ENCODE results near the gene STPG4.

Gene STPG4

DNA sequence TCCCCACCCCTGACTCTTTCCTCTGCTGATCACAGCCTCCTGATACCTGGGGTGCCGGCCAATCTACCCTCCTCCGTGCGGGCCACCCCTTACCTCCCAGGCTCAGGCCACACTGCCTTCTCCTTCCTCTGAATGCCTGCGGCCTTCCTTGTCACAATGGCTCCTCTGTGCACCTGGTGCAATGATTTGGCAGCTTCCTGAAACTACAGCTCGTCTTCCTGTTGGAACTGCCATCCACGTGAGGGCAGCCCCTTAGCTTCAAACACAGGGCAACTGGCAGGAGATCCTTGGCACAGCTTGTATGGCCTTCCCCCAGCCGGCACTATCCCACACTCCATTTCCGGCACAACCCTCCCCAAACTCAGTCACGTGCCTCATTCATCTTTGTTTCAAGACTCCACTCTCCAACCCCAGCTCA lies 69.0 kb downstream of the STPG4 start:
- no peak for DNase-seq

DNA sequence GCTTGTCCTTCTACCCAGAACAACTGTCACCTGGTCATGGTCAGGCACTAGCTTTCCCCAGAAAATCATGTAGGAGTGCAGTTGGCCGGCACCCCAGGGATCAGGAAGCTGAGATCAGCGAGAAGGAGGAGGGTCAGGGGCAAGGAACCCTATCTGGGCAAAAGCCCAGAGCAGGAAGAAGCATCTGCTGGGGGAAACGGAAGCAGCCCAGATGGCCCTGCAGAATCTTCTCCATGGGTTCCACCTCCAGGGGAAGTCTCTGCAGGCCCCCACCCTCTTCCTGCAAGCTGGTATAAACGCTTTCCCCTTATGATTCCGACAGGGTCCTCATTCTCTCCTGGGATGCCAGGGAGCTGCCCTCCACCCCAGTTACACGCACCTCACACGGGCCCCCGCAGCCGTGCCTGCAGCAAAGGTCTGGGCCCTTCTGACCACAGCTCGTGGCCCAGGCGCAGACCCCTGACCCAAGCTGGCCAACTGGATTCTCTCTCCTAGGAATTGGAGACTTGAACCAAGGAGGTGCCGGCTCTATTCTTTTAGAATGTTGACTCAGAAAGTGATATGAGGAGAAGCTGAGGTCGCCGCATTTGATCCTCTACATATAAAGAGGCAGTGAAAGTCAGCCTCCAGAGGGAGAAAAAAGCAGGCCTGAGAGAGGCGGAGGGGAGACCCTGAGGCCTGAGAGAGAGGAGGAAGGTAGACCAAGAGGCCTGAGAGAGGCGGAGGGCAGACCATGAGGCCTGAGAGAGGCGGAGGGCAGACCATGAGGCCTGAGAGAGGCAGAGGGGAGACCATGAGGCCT lies 71.0 kb downstream of the STPG4 start:
- DNase-seq: no peak

DNA sequence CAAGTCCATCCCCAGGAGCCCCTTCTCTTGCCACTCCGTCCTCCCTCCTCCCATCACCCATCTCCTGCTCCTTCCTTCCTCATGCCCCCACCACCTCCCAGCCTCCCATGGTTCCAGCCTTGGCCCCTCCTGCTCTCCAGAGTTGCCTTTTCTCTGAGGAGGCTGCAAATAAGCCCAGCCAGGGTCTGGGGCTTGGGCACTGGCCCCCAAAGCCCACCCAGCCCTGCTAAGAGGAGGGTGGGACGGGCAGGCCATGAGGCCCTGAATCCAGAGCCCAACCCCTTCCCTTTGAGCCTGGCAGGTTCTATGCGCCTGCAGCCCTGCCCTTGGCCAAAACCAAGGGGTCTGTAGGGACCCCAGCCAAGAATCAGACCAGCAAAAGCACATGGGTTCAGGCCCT lies 71.6 kb downstream of the STPG4 start:
- no peak for DNase-seq

DNA sequence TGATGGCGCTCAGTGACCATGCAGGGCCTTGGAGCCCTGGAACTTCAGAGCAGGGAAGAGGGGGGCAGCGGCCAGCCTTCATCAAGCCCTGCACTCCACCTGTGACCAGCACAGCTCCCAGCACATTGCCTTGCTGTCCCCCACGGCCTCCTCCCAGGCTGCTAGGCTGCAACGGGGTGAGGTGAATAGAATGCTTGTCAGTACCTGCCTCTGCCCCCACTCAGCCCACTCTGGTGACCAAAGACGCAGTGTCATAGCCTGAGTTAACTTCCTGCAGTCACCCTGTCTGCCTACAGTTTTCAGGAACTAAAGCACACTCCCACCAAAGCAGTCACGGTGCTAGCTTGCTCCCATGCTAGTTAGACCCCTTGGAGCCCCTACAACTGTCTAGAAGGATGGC lies 72.1 kb downstream of the STPG4 start:
- DNase-seq: no peak

DNA sequence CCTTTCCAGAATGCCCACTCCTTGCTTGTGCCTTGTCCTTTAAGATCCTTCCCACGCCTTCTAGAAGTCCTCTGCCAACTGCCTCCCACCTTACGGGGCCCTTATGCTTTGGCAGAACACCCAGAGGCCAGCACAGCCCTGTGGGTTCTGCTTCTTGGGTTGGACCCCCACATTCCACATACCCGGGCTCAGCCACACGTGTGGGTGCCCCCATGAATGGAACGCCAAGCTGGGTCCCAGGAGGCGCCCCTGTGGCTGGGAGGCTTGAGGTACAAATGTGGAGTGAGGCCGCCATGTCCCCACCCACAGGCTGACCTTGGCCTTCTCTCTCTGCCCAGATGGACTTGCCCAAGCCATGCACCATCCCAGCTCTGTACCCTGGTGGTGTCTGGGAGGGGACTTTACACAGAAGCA lies 74.2 kb downstream of the STPG4 start:
- no peak for DNase-seq

DNA sequence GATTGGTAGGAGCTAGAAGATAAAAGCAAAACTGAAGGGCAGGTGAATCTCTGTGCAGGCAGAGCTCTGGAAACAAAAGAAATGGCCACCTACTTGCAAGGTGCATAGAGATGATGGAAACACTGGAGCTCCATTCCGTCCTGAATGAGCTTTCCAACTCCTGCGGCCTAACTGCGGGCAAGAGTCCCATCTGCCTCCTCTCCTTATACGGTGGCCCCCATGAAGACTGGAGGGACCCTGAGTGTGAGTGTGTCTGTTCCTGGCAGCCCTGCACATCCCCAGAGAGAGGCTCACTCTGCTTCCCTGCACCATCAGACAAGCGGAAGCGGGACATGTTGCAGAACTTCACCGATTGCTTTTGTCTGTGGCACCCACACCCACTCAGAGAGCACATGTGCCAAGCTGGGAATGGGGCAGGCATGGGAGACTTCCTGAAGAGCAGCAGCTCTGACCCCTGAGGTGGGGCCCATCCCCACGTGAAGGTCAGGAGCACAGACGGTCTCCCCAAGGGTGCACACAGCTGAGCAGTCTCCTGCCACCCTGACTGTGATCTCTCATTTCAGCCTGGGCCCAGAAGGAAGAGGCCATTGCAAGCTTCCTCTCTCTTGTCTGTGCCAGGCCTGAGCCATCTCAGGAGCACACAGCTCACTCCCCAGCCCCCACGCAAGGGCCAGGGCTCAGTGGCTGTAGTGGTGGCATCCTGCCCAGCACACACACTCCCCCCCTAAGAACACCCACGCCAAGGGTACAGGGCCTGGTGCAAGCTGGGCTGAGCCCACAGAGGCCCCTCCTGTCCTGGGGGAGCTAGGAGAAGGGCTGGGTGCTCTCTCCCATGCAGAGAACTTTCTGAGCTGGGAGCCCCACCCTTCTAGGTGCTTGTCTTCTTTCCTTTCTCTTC lies 75.3 kb downstream of the STPG4 start:
- no peak for DNase-seq

DNA sequence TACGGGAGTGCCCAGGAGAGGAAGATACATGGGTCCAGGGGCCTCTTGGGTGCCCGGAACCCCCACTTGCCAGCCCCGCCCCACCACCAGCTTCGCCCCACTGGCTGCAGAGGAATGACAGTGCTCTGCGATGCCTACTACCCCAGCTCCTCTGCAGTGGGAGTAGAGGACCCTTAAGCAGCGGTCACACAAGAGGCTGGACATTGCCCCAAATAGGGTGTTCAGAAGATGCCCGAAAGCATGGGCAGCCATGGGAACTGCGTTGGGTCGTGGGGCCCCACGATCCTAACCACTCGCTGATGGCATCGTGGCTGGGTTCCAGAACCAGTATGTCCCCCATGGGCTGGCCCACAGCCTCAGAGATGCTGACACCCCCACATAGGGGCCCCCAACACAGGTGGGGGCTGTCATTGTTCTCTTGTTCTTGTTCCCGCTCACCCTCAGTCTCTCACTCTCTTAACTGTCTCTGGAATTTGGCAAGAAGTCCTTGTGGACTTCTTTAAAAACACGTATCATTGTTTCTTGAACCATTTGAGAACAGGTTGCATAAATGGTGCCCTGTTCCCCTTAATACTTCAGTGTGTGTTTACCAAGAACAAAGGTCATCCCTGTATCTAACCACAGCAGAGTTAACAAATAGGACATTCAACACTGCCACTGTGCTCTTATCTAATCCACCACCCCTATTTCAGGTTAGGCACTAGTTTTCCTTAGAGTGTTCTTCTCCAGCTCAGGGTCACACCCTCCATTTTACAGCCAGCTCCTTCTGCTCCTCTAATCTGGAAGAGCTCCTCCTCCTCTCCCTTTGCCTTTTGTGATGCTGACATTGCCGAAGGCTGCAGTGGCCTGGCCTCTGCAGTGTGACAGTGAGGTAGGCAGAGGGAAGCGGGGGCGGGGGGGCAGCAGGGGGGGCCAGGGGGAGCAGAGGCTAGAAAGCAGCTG lies 76.3 kb downstream of the STPG4 start:
- DNase-seq: no peak

DNA sequence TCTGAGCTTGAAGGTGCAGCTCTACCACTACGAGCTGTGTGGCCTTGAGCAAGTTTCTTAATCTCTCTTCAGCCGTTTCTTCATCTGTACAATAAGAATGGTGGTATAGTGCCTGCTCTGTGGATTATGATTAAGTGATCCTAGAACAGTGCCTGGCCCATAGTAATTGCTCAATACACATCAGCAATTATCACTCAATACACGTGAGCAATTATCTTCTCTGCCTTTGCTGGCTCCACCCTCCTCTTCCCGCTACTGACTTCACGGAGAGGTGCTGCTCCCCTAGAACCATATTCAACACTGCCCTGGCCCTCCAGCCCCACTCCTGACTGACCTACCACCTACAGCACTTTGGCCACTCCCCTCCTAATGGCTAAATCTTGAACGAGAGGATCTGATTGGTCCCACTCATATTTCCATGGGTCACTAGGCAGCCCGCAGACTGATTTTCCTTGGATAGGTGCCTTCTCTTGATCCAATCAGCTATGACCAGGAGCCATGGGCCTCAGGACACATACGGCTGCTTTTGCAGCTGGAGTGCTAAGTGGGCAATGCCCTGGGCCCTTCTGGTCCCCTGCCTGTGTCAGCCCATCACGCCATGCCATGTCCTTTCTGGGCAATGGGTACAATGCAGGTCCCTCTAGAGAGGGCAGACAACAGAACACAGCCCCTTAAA lies 77.5 kb downstream of the STPG4 start:
- DNase-seq: no peak

DNA sequence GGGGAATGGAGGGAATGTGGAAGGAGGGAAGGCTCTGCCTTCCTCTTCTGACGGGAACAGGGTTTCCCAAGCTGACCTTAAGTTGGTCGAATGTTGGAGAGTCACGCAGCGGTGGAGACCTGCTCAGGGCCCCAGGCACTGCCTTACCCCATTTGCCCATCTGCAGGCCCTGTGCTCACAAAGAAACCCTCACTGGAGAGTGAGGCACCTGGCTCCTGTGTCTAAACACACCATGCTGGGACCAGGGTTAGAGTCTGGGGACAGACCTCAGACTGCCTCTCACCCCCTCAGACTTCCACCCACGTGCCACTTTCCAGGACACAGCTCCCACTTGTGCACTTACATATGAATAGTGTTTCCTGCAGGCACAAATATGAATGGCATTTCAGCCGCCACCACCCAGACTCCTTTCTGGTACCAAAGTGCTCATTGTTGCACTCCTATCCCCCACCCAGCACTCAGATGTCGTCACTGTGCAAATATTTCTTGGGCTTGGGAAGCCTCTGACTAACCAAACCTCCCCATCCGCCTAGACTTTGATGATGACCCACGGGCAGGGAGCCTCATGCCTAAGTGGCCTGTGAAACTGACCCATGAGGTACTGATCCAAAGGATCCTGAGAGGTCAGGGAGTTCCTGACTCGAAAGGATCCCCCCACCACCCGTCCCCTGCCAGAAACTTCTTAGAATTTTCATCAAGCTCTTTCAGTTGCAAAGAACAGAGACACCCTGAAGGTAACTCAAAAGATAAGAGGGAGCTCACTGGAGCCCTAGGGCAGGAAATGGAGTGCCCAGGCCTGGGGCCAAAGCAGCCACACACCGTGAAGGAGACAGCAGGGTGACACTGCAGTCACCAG lies 78.3 kb downstream of the STPG4 start:
- peak; percentile 51 for DNase-seq

DNA sequence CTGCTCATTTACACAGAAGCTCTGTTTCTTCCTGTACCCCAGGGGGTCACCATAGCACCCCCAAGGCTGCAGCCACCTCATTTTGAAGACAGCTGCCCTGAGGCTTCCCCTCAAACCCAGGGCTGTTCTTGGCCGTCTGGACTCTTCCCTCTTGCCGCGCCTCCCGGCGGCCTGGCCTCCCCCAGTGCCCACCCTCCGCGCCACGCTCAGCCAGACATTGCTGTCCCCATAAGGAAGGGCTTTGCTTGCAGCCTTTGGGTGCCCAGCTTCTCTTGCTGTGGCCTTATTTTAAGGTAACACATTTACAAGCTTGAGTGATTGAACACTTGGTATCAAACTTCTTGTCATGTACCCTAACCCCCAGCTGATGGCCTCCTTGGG lies 79.0 kb downstream of the STPG4 start:
- no peak for DNase-seq

DNA sequence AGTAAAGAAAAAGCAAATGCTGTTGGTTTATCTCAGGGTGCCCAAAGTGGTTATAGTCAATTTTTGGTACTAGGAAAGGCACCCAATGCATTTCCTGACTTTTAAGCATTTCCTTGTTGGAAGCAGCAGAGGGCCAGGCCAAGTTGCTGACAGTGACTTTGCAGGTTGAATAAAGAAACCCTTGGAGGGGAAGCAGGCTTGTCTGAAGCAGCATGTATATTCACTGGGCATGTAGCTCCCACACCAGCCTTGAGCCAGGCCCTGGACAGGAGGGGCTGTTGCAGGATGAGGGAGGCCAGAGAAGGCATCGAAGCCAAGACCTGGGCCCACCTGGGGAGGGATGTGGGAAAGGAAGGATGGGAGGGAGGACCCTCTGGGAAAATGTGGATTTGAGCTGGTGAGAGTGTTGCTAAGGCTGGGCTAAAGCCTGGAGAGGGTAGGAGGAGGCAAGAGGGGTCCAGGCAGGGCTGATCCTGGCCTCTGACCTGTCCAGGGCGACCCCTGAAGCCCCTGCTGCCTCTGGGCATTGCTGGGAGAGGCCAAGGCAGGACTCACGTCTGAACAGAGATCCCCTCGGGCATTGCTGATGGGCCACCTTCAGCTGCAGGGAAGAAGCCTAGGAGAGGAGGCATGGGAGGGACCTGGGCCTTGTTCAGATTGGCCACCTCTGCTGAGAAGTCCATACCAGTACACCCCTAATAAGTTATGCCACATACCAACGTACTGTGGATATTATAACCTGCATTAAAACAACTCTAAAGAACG lies 79.6 kb downstream of the STPG4 start:
- no peak for DNase-seq

DNA sequence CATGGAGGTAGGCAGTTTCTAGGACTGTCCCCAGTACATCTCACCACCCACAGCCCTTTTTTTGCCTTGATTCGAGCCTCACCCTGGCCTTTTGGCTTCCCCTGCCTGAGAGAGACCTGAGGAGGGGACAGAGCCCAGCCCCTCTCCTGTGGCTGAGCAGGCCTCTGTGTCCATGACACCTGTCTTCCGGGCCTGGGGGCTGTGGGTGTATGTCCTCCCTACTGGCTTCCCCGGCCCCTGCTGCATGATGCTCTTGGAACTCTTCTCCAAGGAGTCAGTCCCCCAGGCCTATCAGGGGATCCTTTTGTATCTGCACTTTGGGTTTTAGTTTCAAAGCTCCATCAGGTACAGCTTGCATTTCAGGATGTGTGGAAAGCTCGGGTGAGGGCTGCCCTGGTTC lies 80.4 kb downstream of the STPG4 start:
- no peak for DNase-seq

DNA sequence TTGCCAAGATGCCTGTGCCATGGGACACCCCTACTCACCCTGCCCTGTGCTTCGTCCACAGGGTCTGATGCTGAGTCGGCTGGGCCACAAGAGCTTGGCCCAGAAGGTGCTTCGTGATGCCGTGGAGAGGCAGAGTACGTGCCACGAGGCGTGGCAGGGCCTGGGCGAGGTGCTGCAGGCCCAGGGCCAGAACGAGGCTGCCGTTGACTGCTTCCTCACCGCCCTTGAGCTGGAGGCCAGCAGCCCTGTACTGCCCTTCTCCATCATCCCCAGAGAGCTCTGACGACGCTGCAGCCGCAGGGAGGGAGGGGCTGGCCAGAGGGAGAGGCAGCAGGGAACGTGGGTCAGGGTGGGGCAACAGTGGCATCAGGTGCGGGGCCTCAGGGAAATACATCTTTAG lies 81.5 kb downstream of the STPG4 start:
- no peak for DNase-seq

DNA sequence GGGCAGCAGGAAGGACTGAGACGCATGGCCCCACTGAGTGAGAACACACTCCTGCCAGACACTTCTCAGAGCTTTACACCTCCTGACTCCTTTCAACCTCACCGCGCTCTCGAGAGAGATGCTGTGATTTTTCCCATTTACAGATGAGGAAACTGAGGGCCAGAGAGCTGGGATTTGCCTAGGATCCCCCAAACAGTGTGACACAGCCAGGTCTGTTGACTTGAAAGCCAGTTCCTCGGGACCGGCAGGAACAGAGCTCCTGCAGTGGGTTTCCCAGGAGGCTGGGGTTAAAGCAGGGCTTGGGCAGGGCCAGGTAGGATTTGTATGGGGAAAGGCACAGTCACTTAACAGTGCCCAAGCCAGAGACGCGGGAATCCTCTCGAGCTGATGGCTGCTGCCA lies 81.9 kb downstream of the STPG4 start:
- no peak for DNase-seq

DNA sequence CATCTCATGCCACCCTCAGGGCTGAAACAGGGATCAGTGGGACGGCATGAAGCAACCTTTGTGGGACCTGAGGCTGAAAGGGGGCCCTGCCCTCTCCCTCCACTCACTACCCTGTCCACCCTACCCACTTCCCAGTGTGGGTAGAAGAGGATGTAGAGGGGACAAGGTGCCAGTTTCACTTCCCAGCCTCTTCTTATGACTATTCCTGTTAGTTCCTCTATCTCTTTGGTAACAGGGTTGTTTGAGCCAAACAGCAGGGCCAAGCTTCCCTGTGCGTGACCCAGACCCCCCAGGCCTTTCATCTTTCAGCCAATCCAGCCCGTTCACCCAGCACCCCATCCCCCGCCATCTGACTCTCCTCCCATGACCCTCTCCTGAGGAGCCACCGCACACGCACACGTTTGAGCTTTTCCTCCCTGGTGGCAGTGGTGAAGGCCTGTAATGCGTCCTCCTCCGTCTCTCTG lies 82.3 kb downstream of the STPG4 start:
- DNase-seq: peak; percentile 60

DNA sequence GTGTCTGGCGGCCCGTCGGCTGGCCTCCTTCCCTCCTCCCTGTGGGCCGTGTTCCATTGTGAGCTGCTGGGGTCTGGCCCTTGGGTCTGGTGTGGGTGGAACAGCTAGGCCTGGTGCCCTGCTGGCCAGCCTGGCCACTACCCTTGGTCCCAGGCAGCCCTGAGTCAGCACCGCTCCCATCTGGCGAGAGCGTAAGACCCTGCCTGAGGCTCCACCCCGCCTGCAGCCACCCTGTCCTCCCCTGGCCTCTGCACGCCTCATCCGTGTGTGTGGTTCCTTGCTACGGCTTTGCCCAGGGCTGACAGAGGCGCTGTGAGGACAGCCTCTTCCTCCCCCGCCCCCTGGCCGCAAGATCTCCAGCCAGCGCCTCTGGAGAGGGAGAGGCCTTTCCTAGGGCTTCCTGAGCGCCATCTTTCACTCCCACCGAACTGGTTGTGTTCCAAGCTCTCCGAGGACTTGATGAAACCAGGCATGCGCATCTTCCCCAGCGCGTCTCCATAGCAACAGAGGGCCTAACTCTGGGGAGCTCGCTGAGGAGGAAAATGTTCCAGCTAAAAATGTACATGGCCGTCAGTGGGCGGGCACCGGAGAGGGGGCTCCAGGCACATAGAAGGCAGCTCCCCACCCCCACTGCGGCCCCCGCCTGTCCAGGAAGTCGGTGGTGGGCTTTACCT lies 83.0 kb downstream of the STPG4 start:
- peak; percentile 97 for DNase-seq

DNA sequence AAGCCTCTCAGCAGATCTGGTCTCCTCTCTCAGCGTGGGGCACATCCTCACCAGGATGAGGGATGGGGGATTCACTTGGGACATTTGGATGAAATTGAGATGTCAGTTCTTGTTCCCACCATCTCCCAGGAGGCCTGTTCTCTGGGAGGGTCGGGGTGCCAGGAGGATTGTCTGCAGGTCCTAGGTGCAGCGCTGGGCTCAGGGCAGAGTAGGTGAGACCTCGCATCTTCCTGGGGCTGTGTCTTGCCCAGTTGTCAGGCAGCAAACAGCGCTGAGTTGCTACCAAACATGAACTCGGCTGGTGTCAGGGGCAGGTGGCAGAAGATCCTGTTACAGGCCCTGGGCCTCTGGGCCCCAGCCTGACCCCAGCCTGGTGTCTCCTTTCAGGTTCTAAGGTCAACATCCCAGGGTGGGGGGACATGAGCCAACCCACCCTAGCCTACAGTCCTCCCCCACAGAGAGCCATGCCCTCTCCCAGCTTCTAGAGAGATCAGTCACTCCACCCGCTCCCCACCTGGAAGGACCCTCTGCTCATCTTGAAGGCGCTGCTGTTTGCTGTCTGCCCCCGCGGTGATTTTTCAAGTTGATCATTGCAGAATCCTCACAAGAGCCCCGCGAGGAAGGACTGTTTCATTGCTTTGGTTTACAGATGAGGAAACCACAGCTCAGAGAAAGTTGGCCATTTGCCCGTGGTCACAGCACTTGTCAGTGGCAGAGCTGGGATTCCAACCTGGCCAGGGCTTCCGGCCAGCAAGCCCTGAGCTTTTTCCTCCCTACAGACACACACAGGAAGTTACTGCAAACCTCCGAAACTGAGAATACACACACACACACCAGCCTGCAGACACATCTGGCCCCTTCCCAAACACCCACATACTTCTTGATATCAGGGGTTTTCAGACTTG lies 83.9 kb downstream of the STPG4 start:
- no peak for DNase-seq

DNA sequence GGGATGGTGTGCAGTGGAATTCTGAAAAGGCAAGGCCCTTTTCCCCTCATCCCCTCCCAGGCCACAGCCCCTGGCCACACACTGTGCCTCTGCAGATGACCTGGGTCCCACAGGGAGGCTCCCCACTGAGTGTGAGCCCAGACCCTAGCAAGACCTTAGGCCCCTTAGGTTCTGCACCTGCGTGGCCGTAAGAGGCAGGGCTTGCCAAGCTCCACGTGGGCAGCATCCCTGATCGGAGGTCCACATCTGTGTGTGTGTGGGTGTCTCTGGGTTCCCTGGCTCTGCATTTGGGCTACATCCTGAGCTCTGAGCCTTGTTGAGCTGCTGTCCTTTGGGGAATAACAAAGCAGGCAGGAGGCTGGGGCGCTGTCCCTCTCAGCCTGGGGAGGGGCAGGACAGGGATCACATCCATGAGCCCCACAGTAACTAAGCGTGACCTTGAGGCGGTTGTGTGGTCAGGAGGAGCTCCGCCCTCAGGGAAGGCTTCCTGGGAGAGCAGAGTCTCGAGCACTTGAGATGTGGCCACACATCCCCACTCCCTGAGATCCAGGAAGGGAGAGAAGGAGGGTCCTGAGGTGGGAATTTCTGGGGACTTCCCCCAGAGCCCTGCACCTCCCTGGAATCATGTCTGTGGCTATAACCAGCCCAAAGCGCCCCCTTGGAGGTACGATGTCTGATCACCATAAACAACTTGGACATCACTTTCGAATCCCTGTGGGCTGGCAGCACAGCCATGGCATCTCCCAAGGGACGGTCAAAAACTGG lies 84.8 kb downstream of the STPG4 start:
- DNase-seq: no peak

Data from eye (tissue), 1 donor.